ENCODE data around the gene OSBPL7. TPM values are rescaled to one million over a fixed set of nuclear protein-coding genes. Genes with fewer than 3 reads are reported as not detected.

Gene OSBPL7
- 5.1 TPM for polyA plus RNA-seq (2013, experiment 1 of 2)
- 5.9 TPM for polyA plus RNA-seq (2013, experiment 2 of 2)

- Histone ChIP-seq H3K9me3 (ENCODE audit: insufficient read depth, low read depth, low read length) (no peaks in the 10 kb centered on the region), H3K4me3 (ENCODE audit: low read length) (peak within 1 kb of the TSS; percentile 83), H3K9ac (ENCODE audit: low read depth, low read length) (peak within 1 kb of the TSS; percentile 66), H3K36me3 (ENCODE audit: insufficient read depth, low read length) (peaks cover 32% of the 10 kb centered on the region), H3K4me1 (ENCODE audit: insufficient read depth, low read length) (peaks cover 4% of the 10 kb centered on the region), H3K27ac (ENCODE audit: low read depth, low read length) (no peak within 1 kb of the TSS), H3K27me3 (ENCODE audit: insufficient read depth, low read length) (no peaks in the 10 kb centered on the region)
- 5% methylated on average over 16 of the region's 21 CpGs for WGBS
Observed at GRCh38 chr17:47821424-47822391, at the start of gene OSBPL7. TSS of gene OSBPL7 (minus strand) at chr17:47821794. CDS start at chr17:47820278, 1,516 bp downstream.

GRCh38 chr17:47871048-47871447 lies 49.5 kb upstream of the OSBPL7 start:
- Histone ChIP-seq H3K9me3 (ENCODE audit: insufficient read depth, low read depth, low read length) (no peaks in the 10 kb centered on the region), H3K27ac (ENCODE audit: low read depth, low read length) (no peak overlapping the region), H3K4me3 (ENCODE audit: low read length) (no peak overlapping the region), H3K36me3 (ENCODE audit: insufficient read depth, low read length) (no peaks in the 10 kb centered on the region), H3K9ac (ENCODE audit: low read depth, low read length) (no peak overlapping the region), H3K27me3 (ENCODE audit: insufficient read depth, low read length) (peaks cover 66% of the 10 kb centered on the region), H3K4me1 (ENCODE audit: insufficient read depth, low read length) (peaks cover 39% of the 10 kb centered on the region)

- Histone ChIP-seq H3K27ac (ENCODE audit: low read depth, low read length) (no peak overlapping the region), H3K27me3 (ENCODE audit: insufficient read depth, low read length) (peaks cover 62% of the 10 kb centered on the region), H3K4me3 (ENCODE audit: low read length) (peak overlapping the region; percentile 7; the same call in 1 of the 2 replicates), H3K9me3 (ENCODE audit: insufficient read depth, low read depth, low read length) (no peaks in the 10 kb centered on the region), H3K4me1 (ENCODE audit: insufficient read depth, low read length) (peaks cover 37% of the 10 kb centered on the region), H3K9ac (ENCODE audit: low read depth, low read length) (no peak overlapping the region), H3K36me3 (ENCODE audit: insufficient read depth, low read length) (no peaks in the 10 kb centered on the region)
- WGBS, result 0% methylated on average over 1 of the region's 1 CpG
Observed at GRCh38 chr17:47870056-47870455, 48.5 kb upstream of the OSBPL7 start.

GRCh38 chr17:47869114-47869513 lies 47.5 kb upstream of the OSBPL7 start:
- H3K27me3 ChIP-seq (ENCODE audit: insufficient read depth, low read length), result peaks cover 54% of the 10 kb centered on the region
- H3K9ac ChIP-seq (ENCODE audit: low read depth, low read length), result no peak overlapping the region
- WGBS, result 35% methylated on average over 2 of the region's 2 CpGs

GRCh38 chr17:47867813-47868533 lies 46.4 kb upstream of the OSBPL7 start:
- Histone ChIP-seq H3K4me3 (ENCODE audit: low read length) (no peak overlapping the region), H3K27ac (ENCODE audit: low read depth, low read length) (no peak overlapping the region), H3K9ac (ENCODE audit: low read depth, low read length) (no peak overlapping the region), H3K27me3 (ENCODE audit: insufficient read depth, low read length) (peaks cover 43% of the 10 kb centered on the region), H3K36me3 (ENCODE audit: insufficient read depth, low read length) (no peaks in the 10 kb centered on the region), H3K9me3 (ENCODE audit: insufficient read depth, low read depth, low read length) (no peaks in the 10 kb centered on the region), H3K4me1 (ENCODE audit: insufficient read depth, low read length) (peaks cover 25% of the 10 kb centered on the region)
- 88% methylated on average over 11 of the region's 11 CpGs for WGBS

More at GRCh38 chr17:47869114-47869513, 47.5 kb upstream of the OSBPL7 start:
- no peaks in the 10 kb centered on the region for H3K36me3 ChIP-seq (ENCODE audit: insufficient read depth, low read length)
- no peak overlapping the region for H3K27ac ChIP-seq (ENCODE audit: low read depth, low read length)
- no peak overlapping the region for H3K4me3 ChIP-seq (ENCODE audit: low read length)
- H3K9me3 ChIP-seq (ENCODE audit: insufficient read depth, low read depth, low read length), result no peaks in the 10 kb centered on the region
- peaks cover 34% of the 10 kb centered on the region for H3K4me1 ChIP-seq (ENCODE audit: insufficient read depth, low read length)

- 89% methylated on average over 20 of the region's 20 CpGs for WGBS
- peaks cover 34% of the 10 kb centered on the region for H3K27me3 ChIP-seq (ENCODE audit: insufficient read depth, low read length)
- H3K9ac ChIP-seq (ENCODE audit: low read depth, low read length), result no peak overlapping the region
- peaks cover 24% of the 10 kb centered on the region for H3K4me1 ChIP-seq (ENCODE audit: insufficient read depth, low read length)
- H3K4me3 ChIP-seq (ENCODE audit: low read length), result no peak overlapping the region
- no peaks in the 10 kb centered on the region for H3K9me3 ChIP-seq (ENCODE audit: insufficient read depth, low read depth, low read length)
- no peaks in the 10 kb centered on the region for H3K36me3 ChIP-seq (ENCODE audit: insufficient read depth, low read length)
- no peak overlapping the region for H3K27ac ChIP-seq (ENCODE audit: low read depth, low read length)
Observed at GRCh38 chr17:47866941-47867340, 45.3 kb upstream of the OSBPL7 start.

GRCh38 chr17:47864791-47865216 lies 43.2 kb upstream of the OSBPL7 start:
- Histone ChIP-seq H3K4me3 (ENCODE audit: low read length) (no peak overlapping the region), H3K9ac (ENCODE audit: low read depth, low read length) (no peak overlapping the region), H3K36me3 (ENCODE audit: insufficient read depth, low read length) (no peaks in the 10 kb centered on the region), H3K9me3 (ENCODE audit: insufficient read depth, low read depth, low read length) (no peaks in the 10 kb centered on the region), H3K27me3 (ENCODE audit: insufficient read depth, low read length) (peaks cover 15% of the 10 kb centered on the region), H3K4me1 (ENCODE audit: insufficient read depth, low read length) (peaks cover 13% of the 10 kb centered on the region), H3K27ac (ENCODE audit: low read depth, low read length) (no peak overlapping the region)
- WGBS, result 84% methylated on average over 7 of the region's 7 CpGs

GRCh38 chr17:47862621-47863440 lies 41.2 kb upstream of the OSBPL7 start:
- no peak overlapping the region for H3K9ac ChIP-seq (ENCODE audit: low read depth, low read length)
- WGBS, result 91% methylated on average over 7 of the region's 7 CpGs
- H3K36me3 ChIP-seq (ENCODE audit: insufficient read depth, low read length), result no peaks in the 10 kb centered on the region
- H3K9me3 ChIP-seq (ENCODE audit: insufficient read depth, low read depth, low read length), result no peaks in the 10 kb centered on the region
- no peak overlapping the region for H3K27ac ChIP-seq (ENCODE audit: low read depth, low read length)
- H3K4me3 ChIP-seq (ENCODE audit: low read length), result no peak overlapping the region
- 0 out of 2 replicates have a peak, but pooled peaks cover 10% of the 10 kb centered on the region for H3K4me1 ChIP-seq (ENCODE audit: insufficient read depth, low read length)
- H3K27me3 ChIP-seq (ENCODE audit: insufficient read depth, low read length), result peaks cover 8% of the 10 kb centered on the region; the same call in 1 of the 2 replicates

- Histone ChIP-seq H3K27me3 (ENCODE audit: insufficient read depth, low read length) (peaks cover 25% of the 10 kb centered on the region), H3K4me3 (ENCODE audit: low read length) (no peak overlapping the region), H3K9me3 (ENCODE audit: insufficient read depth, low read depth, low read length) (no peaks in the 10 kb centered on the region), H3K4me1 (ENCODE audit: insufficient read depth, low read length) (0 out of 2 replicates have a peak, but pooled peaks cover 18% of the 10 kb centered on the region), H3K36me3 (ENCODE audit: insufficient read depth, low read length) (no peaks in the 10 kb centered on the region), H3K9ac (ENCODE audit: low read depth, low read length) (no peak overlapping the region), H3K27ac (ENCODE audit: low read depth, low read length) (no peak overlapping the region)
- 91% methylated on average over 3 of the region's 5 CpGs for WGBS
Observed at GRCh38 chr17:47860386-47860785, 38.8 kb upstream of the OSBPL7 start.

GRCh38 chr17:47857551-47858455 lies 36.2 kb upstream of the OSBPL7 start:
- WGBS, result 47% methylated on average over 15 of the region's 16 CpGs
- H3K36me3 ChIP-seq (ENCODE audit: insufficient read depth, low read length), result no peaks in the 10 kb centered on the region
- no peak overlapping the region for H3K4me3 ChIP-seq (ENCODE audit: low read length)
- no peak overlapping the region for H3K27ac ChIP-seq (ENCODE audit: low read depth, low read length)
- no peak overlapping the region for H3K9ac ChIP-seq (ENCODE audit: low read depth, low read length)
- no peaks in the 10 kb centered on the region for H3K9me3 ChIP-seq (ENCODE audit: insufficient read depth, low read depth, low read length)
- 0 out of 2 replicates have a peak, but pooled peaks cover 14% of the 10 kb centered on the region for H3K4me1 ChIP-seq (ENCODE audit: insufficient read depth, low read length)
- peaks cover 51% of the 10 kb centered on the region for H3K27me3 ChIP-seq (ENCODE audit: insufficient read depth, low read length)

All from HUES64 (cell line).